ENCODE data around the gene COL1A2.

Gene COL1A2

DNA sequence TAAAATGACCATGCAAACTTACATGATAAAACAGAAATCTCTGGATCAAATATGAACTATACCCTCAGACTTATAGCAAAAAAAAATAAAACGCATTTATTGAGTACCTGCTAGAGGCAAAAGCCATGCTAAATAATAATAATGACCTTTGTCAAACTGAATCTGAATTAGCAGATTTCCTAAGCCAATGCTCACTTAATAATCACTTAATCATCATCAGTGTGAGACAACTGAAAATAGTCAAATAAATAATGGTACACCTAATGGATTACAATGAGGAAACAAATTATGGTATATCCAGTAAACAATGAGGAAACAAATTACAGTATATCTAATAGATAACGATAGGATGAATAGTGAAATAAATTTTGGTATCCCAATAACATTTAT is 37.6 kb downstream of the COL1A2 start:
- no peaks in the 10 kb centered on the region for H3K36me3 Mint-ChIP-seq
- H3K9me3 Mint-ChIP-seq: no peaks in the 10 kb centered on the region
- no peak for DNase-seq (ENCODE audit: low spot score in 2 of 2)
- no peak for ATAC-seq
- no peaks in the 10 kb centered on the region for H3K4me1 Mint-ChIP-seq
- no peak overlapping the region for H3K27ac Mint-ChIP-seq
- no peak overlapping the region for H3K4me3 Mint-ChIP-seq

DNA sequence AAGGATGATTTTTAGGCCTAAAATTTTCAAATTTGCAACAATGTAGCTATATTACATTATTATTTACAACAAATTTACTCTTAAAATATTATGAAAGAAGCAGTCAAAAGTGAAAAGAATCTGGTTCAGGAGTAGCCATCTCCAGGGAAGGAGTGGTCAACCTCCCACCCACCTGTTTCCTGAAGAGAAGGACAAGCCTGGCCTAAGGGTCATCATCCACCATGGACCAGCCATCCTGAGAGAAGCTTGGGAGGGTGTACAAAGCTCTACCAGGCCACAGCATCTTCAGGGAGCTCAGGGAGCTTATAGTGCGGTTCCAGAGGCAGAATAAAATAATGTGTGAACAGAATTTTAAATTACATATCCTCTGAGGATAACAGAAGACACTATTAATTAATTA is 38.1 kb downstream of the COL1A2 start:
- no peaks in the 10 kb centered on the region for H3K9me3 Mint-ChIP-seq
- DNase-seq (ENCODE audit: low spot score in 2 of 2) (no peak), ATAC-seq (no peak)
- no peaks in the 10 kb centered on the region for H3K4me1 Mint-ChIP-seq
- H3K27ac Mint-ChIP-seq: no peak overlapping the region
- no peak overlapping the region for H3K4me3 Mint-ChIP-seq
- no peaks in the 10 kb centered on the region for H3K36me3 Mint-ChIP-seq

DNA sequence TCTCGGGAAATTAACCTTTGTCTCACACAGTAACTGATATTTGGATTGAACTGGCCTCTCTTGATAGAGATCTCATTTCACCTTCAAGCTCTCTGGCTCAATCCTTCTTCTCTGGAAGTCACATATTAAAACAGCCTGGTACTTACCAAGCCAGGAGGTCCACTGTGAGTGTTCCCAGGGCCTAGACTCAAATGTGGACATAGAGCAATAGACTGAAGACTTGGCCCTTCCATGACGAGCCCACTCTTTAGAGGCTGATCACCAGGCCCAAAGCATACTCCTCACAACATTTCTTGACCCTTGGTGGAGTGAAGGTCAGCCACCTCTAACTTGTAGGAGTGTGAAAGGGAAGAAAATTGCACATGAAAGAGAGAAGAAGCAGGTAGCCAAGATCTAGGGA is 38.5 kb downstream of the COL1A2 start:
- no peak for ATAC-seq
- H3K27ac Mint-ChIP-seq: no peak overlapping the region
- no peak overlapping the region for H3K4me3 Mint-ChIP-seq
- no peak for DNase-seq (ENCODE audit: low spot score in 2 of 2)
- no peaks in the 10 kb centered on the region for H3K4me1 Mint-ChIP-seq
- H3K9me3 Mint-ChIP-seq: no peaks in the 10 kb centered on the region
- no peaks in the 10 kb centered on the region for H3K36me3 Mint-ChIP-seq

DNA sequence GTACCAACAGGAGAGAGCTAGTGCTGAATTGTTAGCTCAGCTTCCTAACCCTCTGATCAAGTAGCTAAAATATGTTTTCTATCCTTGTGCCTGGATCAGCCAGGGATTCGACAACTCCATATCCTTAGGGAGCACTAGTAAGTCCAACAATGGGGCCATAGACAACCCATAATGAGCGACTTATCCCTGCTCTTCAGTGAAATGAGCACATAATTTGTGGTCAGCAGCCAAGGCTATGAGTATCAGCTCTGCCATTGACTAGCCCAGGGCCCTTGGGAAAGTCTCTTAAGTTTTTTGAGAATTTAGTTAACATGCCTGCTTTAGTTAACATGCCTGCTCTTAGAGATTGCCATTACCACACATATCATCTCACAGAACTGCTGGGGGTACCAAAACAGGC is 39.3 kb downstream of the COL1A2 start:
- ATAC-seq (no peak), DNase-seq (ENCODE audit: low spot score in 2 of 2) (no peak)
- Mint-ChIP-seq H3K27ac (no peak overlapping the region), H3K36me3 (no peaks in the 10 kb centered on the region), H3K4me3 (no peak overlapping the region), H3K9me3 (no peaks in the 10 kb centered on the region), H3K4me1 (no peaks in the 10 kb centered on the region)

DNA sequence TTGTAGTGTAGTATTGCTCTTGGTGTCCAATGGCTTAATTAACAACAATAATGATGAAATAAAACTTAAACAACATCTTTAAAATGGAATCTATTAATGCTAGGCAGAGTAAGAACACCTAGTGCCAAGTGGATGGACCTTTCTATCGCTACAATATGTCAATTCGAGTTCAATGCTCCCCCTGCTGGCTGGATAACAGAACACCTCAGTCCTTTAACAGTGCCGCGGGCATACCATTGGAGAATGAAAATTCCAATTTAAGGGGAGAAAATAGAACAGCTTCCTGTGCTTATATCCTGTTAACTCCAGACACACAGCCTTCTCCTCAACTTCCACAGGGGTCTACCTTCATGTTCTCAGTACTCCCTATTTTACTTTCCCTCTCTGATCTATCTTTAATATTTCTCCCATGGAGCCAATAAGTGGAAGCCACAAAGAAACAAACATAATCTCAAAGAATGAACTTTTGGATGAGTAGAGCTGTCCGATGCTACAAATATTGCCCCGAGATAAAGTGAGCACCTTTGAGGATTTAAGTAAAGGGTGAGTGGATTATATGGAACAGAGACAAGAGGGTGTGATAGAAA is 41.4 kb downstream of the COL1A2 start:
- DNase-seq (ENCODE audit: low spot score in 2 of 2) (peak; percentile 8 to 60), ATAC-seq (peak; percentile 74)
- no peak overlapping the region for H3K4me3 Mint-ChIP-seq
- no peaks in the 10 kb centered on the region for H3K36me3 Mint-ChIP-seq
- no peak overlapping the region for H3K27ac Mint-ChIP-seq
- H3K4me1 Mint-ChIP-seq: no peaks in the 10 kb centered on the region
- no peaks in the 10 kb centered on the region for H3K9me3 Mint-ChIP-seq

DNA sequence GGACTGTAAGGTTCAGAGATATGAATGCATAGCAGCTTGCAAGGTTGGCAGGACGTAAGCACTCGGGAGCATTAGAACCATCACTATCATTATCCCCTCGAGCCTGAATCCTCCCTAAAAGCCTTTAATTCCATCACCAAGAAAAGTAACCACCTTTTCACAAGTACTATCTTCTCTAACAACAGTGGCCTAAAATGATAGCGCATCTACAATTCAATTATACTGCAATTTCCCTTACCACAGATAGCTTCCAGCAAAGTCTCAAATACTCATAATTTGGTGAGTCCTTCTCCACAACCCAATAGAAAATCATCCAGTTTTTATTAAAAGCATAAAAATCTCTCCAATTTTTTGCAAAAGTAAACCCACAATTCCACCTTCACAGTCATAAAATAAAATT is 42.0 kb downstream of the COL1A2 start:
- DNase-seq (ENCODE audit: low spot score in 2 of 2) (no peak), ATAC-seq (no peak)
- H3K9me3 Mint-ChIP-seq: no peaks in the 10 kb centered on the region
- H3K4me3 Mint-ChIP-seq: no peak overlapping the region
- no peak overlapping the region for H3K27ac Mint-ChIP-seq
- H3K4me1 Mint-ChIP-seq: no peaks in the 10 kb centered on the region
- H3K36me3 Mint-ChIP-seq: no peaks in the 10 kb centered on the region

DNA sequence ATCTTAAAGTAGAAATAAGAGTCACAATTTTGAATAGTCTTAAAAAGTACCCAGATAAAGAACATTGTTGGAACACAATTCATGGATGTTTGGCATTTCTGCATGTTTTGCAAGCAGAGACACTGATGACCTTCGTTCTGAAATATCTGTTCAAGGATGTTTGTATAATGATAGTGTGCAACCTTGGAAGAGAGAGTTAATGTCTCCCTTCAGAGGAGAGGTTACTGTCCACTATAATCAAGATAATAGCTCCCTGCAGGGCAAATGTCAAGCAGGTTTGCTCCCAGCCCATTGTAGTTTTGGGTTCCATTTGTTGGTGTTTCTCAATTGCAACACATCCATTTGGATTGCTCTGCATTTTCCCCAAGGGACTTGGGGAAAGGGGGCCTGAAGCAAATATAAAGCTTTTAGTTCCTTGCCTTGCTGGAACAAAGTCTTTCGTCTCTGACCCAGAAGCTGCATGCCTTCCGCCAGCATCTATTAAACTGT is 45.2 kb downstream of the COL1A2 start:
- Mint-ChIP-seq H3K4me1 (no peaks in the 10 kb centered on the region), H3K4me3 (no peak overlapping the region), H3K9me3 (no peaks in the 10 kb centered on the region), H3K27ac (no peak overlapping the region), H3K36me3 (no peaks in the 10 kb centered on the region)
- DNase-seq (ENCODE audit: low spot score in 2 of 2) (no peak), ATAC-seq (no peak)

DNA sequence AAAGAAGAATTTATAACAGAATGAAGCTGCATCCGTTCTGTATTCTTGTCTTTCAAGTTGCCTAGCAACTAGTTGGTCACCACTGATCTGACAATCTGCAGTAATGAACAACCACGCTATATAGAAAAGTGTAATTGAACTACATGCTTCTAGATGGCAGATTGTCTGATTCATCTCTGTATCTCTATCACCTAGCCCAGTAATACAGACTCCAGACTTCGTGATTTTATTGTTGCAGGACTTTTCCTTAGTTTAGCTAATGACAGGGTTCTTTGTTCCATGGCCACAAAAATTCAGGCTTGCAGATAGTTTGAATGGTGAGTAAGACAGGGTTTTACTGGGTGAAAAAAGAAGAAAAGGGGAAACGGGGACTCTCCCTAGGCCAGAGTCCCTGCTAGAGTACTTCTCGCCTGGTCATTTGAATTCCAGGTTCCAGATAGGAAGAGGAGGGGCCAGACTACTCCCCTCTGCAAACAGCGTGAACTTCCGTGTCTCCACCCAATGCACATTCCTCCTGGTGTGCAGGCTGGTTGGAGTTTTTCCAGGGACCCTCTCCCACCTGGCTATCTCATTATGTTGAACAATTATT is 45.9 kb downstream of the COL1A2 start:
- Mint-ChIP-seq H3K4me3 (no peak overlapping the region), H3K4me1 (no peaks in the 10 kb centered on the region), H3K36me3 (no peaks in the 10 kb centered on the region), H3K9me3 (no peaks in the 10 kb centered on the region), H3K27ac (no peak overlapping the region)
- ATAC-seq (no peak), DNase-seq (ENCODE audit: low spot score in 2 of 2) (no peak)

DNA sequence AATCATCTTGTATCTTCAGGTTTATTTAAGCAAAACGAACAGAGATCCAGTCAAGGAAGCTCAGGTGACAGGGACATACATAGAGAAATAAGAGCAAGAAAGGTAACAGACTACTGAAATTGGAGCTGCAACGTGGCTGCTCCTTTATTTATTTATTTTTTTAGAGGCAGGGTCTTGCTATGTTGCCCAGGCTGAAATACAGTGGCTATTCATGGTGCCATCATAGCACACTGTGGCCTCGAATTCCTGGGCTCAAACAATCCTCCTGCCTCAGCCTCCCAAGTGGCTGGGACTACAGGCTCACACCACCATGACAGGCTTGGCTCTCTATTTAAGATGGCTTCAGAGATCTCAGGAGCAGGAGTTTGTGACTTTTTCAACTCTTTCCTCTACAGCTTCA is 46.4 kb downstream of the COL1A2 start:
- Mint-ChIP-seq H3K27ac (no peak overlapping the region), H3K9me3 (no peaks in the 10 kb centered on the region), H3K36me3 (no peaks in the 10 kb centered on the region), H3K4me1 (no peaks in the 10 kb centered on the region), H3K4me3 (no peak overlapping the region)
- ATAC-seq (no peak), DNase-seq (ENCODE audit: low spot score in 2 of 2) (no peak)

DNA sequence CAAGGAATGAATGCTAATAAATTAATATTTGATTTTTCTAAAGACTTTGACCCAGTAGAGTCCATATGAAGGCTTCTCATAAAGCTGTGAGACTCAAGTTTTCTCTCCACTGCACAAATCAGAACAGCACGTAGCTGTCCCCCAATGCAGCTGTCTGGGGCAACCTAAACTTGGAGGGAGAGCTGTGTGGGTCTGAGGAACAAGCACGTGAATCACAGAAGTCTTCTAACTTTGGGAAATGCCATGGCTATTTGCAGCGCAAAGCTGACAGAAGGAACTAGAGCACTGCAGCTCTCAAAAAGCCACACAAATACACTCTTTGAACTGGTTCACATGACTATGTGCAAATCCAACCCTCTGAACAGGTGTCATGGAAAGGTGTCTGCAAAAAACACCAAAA is 47.9 kb downstream of the COL1A2 start:
- H3K4me1 Mint-ChIP-seq: no peaks in the 10 kb centered on the region
- H3K4me3 Mint-ChIP-seq: no peak overlapping the region
- no peak overlapping the region for H3K27ac Mint-ChIP-seq
- DNase-seq (ENCODE audit: low spot score in 2 of 2): no peak
- no peak for ATAC-seq
- no peaks in the 10 kb centered on the region for H3K9me3 Mint-ChIP-seq
- no peaks in the 10 kb centered on the region for H3K36me3 Mint-ChIP-seq

DNA sequence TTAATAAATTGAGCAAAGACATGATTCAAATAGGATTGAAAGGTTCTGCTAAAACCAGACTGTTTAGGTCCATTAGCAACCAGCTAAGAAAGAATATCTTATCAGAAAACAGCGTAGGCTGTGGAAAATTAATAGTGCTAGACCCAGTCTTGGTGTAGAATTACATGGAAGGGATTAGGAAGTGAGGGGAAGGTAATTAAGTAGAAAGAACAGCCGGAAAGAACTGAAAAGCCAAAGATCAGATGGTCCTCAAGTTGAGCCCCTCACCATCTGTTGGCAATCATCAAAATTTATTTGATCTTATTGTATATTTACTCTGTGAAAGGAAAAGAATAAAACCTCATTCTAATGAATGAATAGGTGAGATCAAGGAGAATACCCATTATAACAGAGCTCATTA is 50.1 kb downstream of the COL1A2 start:
- Mint-ChIP-seq H3K36me3 (no peaks in the 10 kb centered on the region), H3K4me3 (no peak overlapping the region), H3K27ac (no peak overlapping the region), H3K4me1 (no peaks in the 10 kb centered on the region), H3K9me3 (no peaks in the 10 kb centered on the region)
- no peak for DNase-seq (ENCODE audit: low spot score in 2 of 2)
- ATAC-seq: no peak

DNA sequence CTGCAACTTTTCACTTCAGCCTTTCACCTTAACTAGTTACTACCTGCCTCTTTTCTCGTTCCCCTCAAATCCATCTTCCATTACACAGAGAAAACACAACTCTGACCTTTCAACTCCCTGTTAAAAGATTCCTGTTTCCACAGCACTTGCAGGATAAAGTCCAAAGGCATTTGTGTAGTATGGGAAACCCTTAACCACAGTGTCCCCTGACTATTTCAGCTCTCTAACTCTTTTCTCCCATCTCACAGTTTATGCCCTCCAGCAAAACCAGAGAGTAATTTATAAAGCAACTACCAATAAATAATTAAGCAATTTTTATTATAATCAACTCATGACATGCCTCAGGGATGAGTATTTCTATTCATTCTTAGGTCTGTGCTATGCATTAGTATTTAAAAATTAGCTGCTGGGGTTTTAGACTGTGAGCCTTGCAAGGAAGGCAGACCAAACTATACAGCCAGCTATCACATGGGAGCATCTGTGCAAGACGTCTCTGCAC is 51.0 kb downstream of the COL1A2 start:
- no peak for ATAC-seq
- Mint-ChIP-seq H3K9me3 (no peaks in the 10 kb centered on the region), H3K27ac (no peak overlapping the region), H3K4me3 (no peak overlapping the region), H3K36me3 (no peaks in the 10 kb centered on the region), H3K4me1 (no peaks in the 10 kb centered on the region)
- no peak for DNase-seq (ENCODE audit: low spot score in 2 of 2)

DNA sequence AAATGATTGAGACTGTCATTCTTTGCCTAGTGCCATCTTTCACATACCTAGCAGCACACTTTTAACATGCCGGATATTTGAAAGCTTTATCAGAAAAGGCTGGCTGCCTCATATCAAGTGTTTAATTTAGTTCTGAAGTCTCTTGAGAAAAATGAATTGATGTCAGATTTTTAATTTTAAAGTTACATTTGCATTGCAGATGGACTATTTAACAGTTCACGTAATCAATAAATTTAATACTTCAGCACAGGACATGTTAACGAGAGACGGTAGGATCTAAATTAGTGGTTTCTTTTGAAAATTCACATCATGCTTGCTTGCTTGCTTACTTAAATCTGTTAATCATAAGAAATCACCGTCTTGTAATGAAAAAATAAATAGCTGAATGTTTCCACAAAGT is 51.6 kb downstream of the COL1A2 start:
- Mint-ChIP-seq H3K27ac (no peak overlapping the region), H3K4me3 (no peak overlapping the region), H3K36me3 (no peaks in the 10 kb centered on the region), H3K4me1 (no peaks in the 10 kb centered on the region), H3K9me3 (no peaks in the 10 kb centered on the region)
- ATAC-seq (no peak), DNase-seq (ENCODE audit: low spot score in 2 of 2) (no peak)

DNA sequence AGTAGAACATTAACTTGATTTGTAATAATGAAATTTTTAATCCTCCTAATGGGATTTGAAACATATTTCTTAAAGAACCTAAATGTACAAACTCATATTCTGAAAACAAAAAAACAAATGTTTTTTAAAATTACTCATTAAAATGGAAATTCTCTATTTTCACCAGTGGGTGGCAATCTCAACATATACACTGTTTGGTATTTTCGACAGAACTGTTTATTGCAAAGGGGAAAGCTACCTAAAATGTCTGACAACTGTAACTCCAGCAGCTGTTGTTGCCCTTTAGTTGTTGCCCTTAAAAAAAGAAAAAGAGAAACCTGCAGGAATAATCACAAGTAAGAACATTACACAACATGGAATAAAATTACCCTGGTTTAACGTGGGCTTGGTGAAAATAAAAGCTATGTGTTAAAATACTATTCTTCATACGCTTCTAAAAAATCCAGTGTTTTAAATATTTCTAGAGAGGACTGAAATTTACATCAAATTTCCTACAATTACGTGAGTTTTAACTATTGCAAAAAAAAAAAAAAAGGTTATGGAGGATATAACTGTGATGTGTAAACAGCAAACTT is 54.5 kb downstream of the COL1A2 start:
- ATAC-seq (no peak), DNase-seq (ENCODE audit: low spot score in 2 of 2) (no peak)
- H3K27ac Mint-ChIP-seq: no peak overlapping the region

DNA sequence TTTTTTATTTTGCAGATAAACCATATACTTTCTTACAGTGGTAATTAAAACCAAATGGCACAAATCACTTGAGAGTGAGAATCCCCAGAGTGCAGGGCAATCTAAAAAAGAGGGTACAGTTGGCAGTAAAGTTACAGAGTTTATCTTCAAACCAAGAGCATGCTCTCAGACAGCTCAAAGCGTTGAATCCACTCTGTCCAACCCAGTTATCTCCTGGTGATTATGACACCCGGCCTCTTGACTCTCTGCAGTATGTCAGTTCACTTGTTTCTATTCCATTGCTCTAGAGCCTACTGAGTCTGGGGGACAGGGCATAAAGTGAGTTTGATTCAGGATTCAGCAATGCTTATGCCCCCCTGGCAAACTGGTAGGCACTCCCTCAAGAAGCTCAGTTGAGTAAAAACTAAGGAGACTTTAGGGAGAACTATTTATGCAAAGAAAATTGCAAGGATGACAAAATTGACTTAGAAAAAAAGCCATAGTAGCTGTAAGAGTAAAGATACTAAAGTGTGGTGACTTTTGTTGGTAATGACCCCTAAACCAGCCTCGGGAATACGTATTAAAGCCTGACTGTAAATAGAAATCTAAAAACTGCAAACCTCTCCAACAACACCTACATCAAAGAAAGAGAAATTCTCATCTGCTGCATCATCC is 55.5 kb downstream of the COL1A2 start:
- Mint-ChIP-seq H3K9me3 (no peaks in the 10 kb centered on the region), H3K4me1 (no peaks in the 10 kb centered on the region), H3K27ac (no peak overlapping the region), H3K36me3 (no peaks in the 10 kb centered on the region), H3K4me3 (no peak overlapping the region)
- DNase-seq (ENCODE audit: low spot score in 2 of 2) (no peak), ATAC-seq (no peak)

More for the DNA sequence above, 54.5 kb downstream of the COL1A2 start:
- H3K4me3 Mint-ChIP-seq: no peak overlapping the region
- no peaks in the 10 kb centered on the region for H3K4me1 Mint-ChIP-seq
- no peaks in the 10 kb centered on the region for H3K9me3 Mint-ChIP-seq
- H3K36me3 Mint-ChIP-seq: no peaks in the 10 kb centered on the region

DNA sequence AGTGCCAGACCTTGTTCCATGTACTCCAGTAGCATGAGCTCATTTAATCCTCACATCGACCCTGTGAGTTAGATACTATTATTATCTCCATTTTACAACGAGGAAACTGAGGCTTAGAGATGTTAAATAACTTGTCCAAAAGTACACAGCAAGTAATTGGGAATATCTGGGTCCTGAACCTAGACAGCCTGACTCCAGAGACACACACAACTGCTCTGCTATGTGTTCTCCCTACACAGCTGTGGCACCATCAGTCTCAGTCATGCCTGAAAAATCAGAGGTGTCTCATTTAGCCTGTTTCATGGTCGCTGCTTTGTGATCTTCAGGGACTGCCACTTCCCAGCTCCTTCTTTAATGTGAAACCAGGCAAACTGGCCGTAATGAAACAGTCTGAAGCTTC is 56.5 kb downstream of the COL1A2 start:
- ATAC-seq (no peak), DNase-seq (ENCODE audit: low spot score in 2 of 2) (no peak)
- Mint-ChIP-seq H3K4me1 (peaks cover 7% of the 10 kb centered on the region), H3K4me3 (no peak overlapping the region), H3K9me3 (no peaks in the 10 kb centered on the region), H3K27ac (no peak overlapping the region), H3K36me3 (no peaks in the 10 kb centered on the region)
